GM19463 (cell line): ENCODE data around the gene EML4.

ENCODE experiments used
- ATAC-seq: cut with Tn5 transposase; IDR thresholded peaks from one replicate; pipeline ENCODE4 v1.9.1; 2021; ENCODE audit warnings: mild to moderate bottlenecking, moderate library complexity; ENCODE audit not compliant: unreplicated experiment

EML4 gene

DNA sequence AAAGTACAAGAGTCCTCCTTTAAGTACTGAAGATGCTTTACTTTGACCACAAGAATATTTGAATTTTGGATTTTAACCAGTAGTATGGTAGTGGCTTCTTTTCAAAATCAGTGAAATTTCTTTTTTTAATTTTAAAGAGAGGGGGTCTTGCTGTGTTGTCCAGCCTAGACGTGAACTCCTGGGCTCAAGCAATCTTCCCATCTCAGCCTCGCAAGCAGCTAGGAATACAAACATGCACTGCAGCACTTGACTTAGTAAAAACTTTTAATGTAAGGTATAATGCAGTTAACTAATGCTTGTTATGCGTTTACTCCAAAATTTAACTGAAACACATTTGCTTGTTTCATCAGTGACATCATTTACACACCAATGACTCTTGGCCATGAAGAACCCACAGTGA is 49.6 kb downstream of the EML4 start:
- no peak for ATAC-seq

GRCh38 chr2:42219160-42219559 is 50.0 kb downstream of the EML4 start:
- no peak for ATAC-seq

DNA sequence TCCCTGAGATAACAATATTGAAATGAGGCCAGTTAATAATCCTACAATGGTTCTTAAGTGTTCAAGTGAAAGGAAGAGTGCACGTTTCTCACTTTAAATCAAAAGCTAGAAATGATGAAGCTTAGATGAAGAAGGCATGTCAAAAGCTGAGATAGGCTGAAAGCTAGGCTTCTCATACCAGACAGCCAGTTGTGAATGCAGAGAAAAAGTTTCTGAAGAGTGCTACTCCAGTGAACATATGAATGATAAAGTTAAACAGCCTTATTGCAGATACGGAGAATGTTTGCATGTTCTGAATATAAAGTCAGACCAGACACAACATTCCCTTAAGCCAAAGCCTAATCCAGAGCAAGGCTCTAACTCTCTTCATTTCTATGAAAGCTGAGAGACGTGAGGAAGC is 51.4 kb downstream of the EML4 start:
- no peak for ATAC-seq

GRCh38 chr2:42223067-42223854 is 54.1 kb downstream of the EML4 start:
- no peak for ATAC-seq

- no peak for ATAC-seq
Measured at GRCh38 chr2:42223855-42224268, 54.7 kb downstream of the EML4 start.

DNA sequence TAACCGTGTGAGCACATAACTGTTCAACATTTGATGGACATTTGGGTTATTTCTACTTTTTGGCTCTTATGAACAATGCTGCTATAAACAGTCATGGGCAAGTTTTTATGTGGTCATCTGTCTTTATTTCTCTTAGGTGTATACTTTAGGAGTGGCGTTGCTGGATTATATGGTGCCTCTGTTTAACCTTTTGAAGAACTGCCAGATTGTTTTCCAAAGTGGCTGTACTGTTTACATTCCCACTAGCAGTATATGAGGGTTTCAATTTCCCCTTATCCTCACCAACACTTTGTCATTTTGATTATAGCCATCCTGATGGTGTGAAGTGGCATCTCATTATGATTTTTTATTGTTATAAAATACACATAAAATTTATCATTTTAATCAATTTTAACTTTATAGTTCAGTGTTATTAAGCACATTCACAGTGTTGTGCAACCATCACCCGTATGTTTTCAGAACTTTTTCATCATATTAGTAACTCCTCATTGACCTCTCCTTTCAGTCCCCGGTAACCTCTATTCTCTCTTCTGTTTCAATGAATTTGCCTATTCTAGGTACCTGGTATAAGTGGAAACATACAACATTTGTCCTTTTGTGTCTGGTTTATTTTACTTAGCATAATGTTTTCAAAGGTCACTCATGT is 55.4 kb downstream of the EML4 start:
- no peak for ATAC-seq

- no peak for ATAC-seq
Measured at GRCh38 chr2:42225573-42225972, 56.4 kb downstream of the EML4 start.

- no peak for ATAC-seq
Measured at GRCh38 chr2:42227491-42227890, 58.3 kb downstream of the EML4 start.

- ATAC-seq: no peak
Measured at GRCh38 chr2:42228101-42228500, 58.9 kb downstream of the EML4 start.

GRCh38 chr2:42229949-42230348 is 60.8 kb downstream of the EML4 start:
- ATAC-seq: no peak

GRCh38 chr2:42230891-42231290 is 61.7 kb downstream of the EML4 start:
- ATAC-seq: no peak

GRCh38 chr2:42232024-42232423 is 62.9 kb downstream of the EML4 start:
- no peak for ATAC-seq

GRCh38 chr2:42233976-42234441 is 64.9 kb downstream of the EML4 start:
- ATAC-seq: no peak

DNA sequence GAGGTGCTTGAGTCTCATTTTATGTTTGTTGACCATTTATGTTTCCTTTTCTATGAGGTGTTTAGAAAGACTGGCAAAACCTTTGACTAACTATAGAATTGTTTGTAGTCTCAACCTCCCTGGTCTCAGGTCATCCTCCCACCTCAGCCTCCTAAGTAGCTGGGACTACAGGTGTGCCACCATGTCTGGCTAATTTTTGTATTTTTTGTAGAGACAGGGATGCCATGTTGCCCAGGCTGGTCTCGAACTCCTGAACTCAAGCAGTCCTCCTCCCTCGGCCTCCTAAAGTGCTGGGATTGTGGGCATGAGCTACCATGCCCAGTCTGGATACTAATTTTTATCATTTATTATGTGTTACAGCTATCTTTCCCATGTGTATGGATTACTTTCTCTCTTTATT is 67.8 kb downstream of the EML4 start:
- ATAC-seq: no peak

GRCh38 chr2:42238644-42239288 is 69.6 kb downstream of the EML4 start:
- peak; percentile 95 for ATAC-seq

GRCh38 chr2:42239289-42239661 is 70.1 kb downstream of the EML4 start:
- no peak for ATAC-seq

DNA sequence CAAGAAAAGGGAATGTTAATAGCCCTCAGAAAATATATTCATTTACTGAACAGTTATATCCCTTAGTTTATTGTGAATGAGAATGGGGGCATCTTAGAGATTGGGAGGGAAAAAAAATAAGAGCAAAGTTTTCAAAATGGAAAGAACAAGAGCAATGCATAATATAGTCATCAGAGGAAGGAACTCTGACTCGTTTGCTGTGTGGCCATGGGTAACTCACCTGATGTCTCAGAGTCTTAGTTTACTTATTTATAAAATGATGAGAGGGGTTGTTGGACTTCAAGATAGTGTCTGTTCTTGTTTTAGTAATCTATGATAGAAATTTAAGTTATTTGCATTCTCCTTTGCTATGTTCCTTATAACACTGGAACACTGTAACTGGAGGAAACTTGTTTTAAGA is 70.7 kb downstream of the EML4 start:
- no peak for ATAC-seq

DNA sequence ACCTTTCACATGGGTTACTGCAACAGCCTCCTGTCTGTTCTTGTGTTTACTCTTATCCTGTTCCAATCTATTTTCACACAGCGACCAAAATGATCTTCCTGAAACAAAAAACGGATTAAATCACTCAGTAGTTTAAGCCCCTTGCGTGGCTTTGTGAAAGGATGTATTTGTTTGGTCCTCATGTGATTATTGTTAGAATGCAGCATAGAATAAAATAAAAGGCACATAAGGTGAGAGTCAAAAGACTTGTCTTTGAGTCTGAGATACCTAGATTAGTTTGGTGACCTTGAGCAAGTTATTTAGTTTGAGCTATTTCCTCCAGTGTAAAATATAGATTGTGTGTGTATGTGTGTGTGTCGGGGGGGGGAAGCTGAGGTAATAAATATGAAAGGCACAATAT is 72.4 kb downstream of the EML4 start:
- no peak for ATAC-seq

DNA sequence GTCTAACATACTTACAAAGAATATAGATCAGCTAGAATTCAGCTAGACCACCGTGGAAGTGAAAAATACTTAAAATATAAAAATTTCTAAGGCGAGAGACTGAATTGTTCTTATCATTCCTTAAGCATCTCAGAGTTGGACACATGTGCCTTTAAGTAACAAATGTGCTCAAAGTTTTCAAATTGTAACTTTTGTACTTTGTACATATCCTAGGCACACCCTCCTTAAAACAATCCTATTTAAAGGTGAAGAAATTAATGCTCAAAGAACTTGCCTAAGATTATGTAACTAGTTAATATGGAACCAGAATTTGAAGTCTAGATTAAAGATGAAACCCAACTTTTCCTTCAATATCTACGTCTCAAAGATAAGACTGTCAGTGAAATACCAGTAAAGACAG is 74.1 kb downstream of the EML4 start:
- ATAC-seq: no peak

- no peak for ATAC-seq
Measured at GRCh38 chr2:42244520-42244919, 75.4 kb downstream of the EML4 start.

GRCh38 chr2:42245396-42245795 is 76.2 kb downstream of the EML4 start:
- no peak for ATAC-seq

- ATAC-seq: no peak
Measured at GRCh38 chr2:42246562-42246961, 77.4 kb downstream of the EML4 start.
